Liver (tissue), 9 donors: Measurements from ENCODE around the gene CBX5. TPM values are rescaled to one million over a fixed set of nuclear protein-coding genes. Genes with fewer than 3 reads are reported as not detected.

Source experiments
- DNase-seq: peaks from one replicate; pipeline ENCODE4 v3.0.0-alpha.2; 2017; ENCODE audit warnings: low spot score
- H3K27ac ChIP-seq, 2 donors: one replicate each; pipeline ENCODE4 v1.7.0; 2013; ENCODE audit warnings: inconsistent platforms in 2 of 2, low read length in 2 of 2, control low read depth in 1 of 2, low read depth in 1 of 2, mild to moderate bottlenecking in 1 of 2
- H3K27me3 ChIP-seq, 4 donors: one replicate each; pipeline versions ENCODE4 v1.6.1 to v1.7.0; 2013; ENCODE audit warnings: low read length in 3 of 4, inconsistent platforms in 1 of 4, mild to moderate bottlenecking in 1 of 4, moderate library complexity in 1 of 4; ENCODE audit not compliant: control insufficient read depth in 4 of 4, insufficient read depth in 4 of 4
- H3K36me3 ChIP-seq, 4 donors: one replicate each; pipeline versions ENCODE4 v1.6.1 to v1.7.0; 2013; ENCODE audit warnings: low read length in 3 of 4, mild to moderate bottlenecking in 3 of 4, low read depth in 1 of 4, moderate library complexity in 1 of 4; ENCODE audit not compliant: control insufficient read depth in 4 of 4, insufficient read depth in 3 of 4
- H3K4me1 ChIP-seq, 4 donors: one replicate each; pipeline versions ENCODE4 v1.6.1 to v1.7.0; 2013; ENCODE audit warnings: low read length in 3 of 4, mild to moderate bottlenecking in 3 of 4, moderate library complexity in 1 of 4; ENCODE audit not compliant: control insufficient read depth in 4 of 4, insufficient read depth in 4 of 4
- H3K4me3 ChIP-seq, 3 donors: one replicate each; pipeline versions ENCODE4 v1.6.1 to v1.7.0; 2013; ENCODE audit warnings: low read length in 3 of 3, control low read depth in 1 of 3, low read depth in 1 of 3, mild to moderate bottlenecking in 1 of 3
- H3K9ac ChIP-seq, 2 donors: one replicate each; pipeline ENCODE4 v1.7.0; 2013; ENCODE audit warnings: low read length in 2 of 2, mild to moderate bottlenecking in 2 of 2, moderate library complexity in 2 of 2, control low read depth in 1 of 2, low read depth in 1 of 2
- H3K9me3 ChIP-seq, 4 donors: one replicate each; pipeline versions ENCODE4 v1.6.1 to v1.7.0; 2013; ENCODE audit warnings: low read length in 3 of 4; ENCODE audit not compliant: control insufficient read depth in 4 of 4
- EGR1 ChIP-seq, 2 donors: IDR thresholded peaks; 2 replicates each; pipeline ENCODE4 v1.6.1; 2016 to 2018; ENCODE audit warnings: antibody characterized with exemption in 2 of 2, low read depth in 2 of 2
- FOXA1 ChIP-seq: IDR thresholded peaks from 2 replicates; pipeline ENCODE4 v1.6.1; 2016; ENCODE audit warnings: antibody characterized with exemption
- HNF4A ChIP-seq, 2 donors: conservative IDR thresholded peaks; 2 replicates each; pipeline ENCODE4 v1.6.1; 2016; ENCODE audit warnings: antibody characterized with exemption in 2 of 2, mild to moderate bottlenecking in 2 of 2
- MAX ChIP-seq: IDR thresholded peaks from 2 replicates; pipeline ENCODE4 v1.6.1; 2016; ENCODE audit warnings: antibody characterized with exemption
- NR2F2 ChIP-seq: IDR thresholded peaks from 2 replicates; pipeline ENCODE4 v1.6.1; 2016; ENCODE audit warnings: antibody characterized with exemption
- RAD21 ChIP-seq, 2 donors: IDR thresholded peaks; 2 replicates each; pipeline ENCODE4 v1.6.1; 2016; ENCODE audit warnings: antibody characterized with exemption in 2 of 2, mild to moderate bottlenecking in 2 of 2
- RXRA ChIP-seq, 2 donors: IDR thresholded peaks; 2 replicates each; pipeline ENCODE4 v1.6.1; 2017 to 2018; ENCODE audit warnings: antibody characterized with exemption in 2 of 2, mild to moderate bottlenecking in 1 of 2
- SP1 ChIP-seq: IDR thresholded peaks from 2 replicates; pipeline ENCODE4 v1.6.1; 2018; ENCODE audit warnings: antibody characterized with exemption, mild to moderate bottlenecking
- TAF1 ChIP-seq: conservative IDR thresholded peaks from 2 replicates; pipeline ENCODE4 v1.6.1; 2016; ENCODE audit warnings: antibody characterized with exemption, mild to moderate bottlenecking
- ZBTB33 ChIP-seq: IDR thresholded peaks from 2 replicates; pipeline ENCODE4 v1.6.1; 2016; ENCODE audit warnings: antibody characterized with exemption
- WGBS: extraction: QIAGEN DNeasy Blood & Tissue Kit; methylation state at CpG from one replicate; pipeline ENCODE4 v1.1.7; 2013; 5-methylcytosine and 5-hydroxymethylcytosine counted together
- polyA plus RNA-seq, 2 donors: library from polyadenylated mRNA; stranded (reverse) in 1 of 2; unstranded in 1 of 2; fragments of 200-250 nt in 1 of 2; fragments of >200 nt in 1 of 2; fragmentation: Nextera tagmentation in 1 of 2; extraction: Ambion mirVana in 1 of 2; gene quantifications; one replicate each; pipeline versions ENCODE4 v1.2.1 to v1.2.3, GENCODE V29; 2013 to 2015
- total RNA-seq, 2 donors: library from RNA; depleted of rRNA; stranded (reverse); fragments of >200 nt; gene quantifications; one replicate each; pipeline ENCODE4 v1.2.3, GENCODE V29; 2014
- TF ChIP-seq, protein P1 (sequence below): IDR thresholded peaks from 2 replicates; pipeline ENCODE4 v1.6.1; 2016; ENCODE audit warnings: antibody characterized with exemption
- TF ChIP-seq, protein P2 (sequence below): fragments of 150-350 bp; IDR thresholded peaks from 2 replicates; pipeline ENCODE4 v1.5.1; 2017; ENCODE audit warnings: improper control_type of control experiment, low read depth, low read length; ENCODE audit not compliant: missing input control
- donor health status: healthy.
- donor health status: healthy.
- donor health status: healthy.
- donor health status: healthy.
- donor health status: healthy.

Gene CBX5
- total and polyA plus RNA-seq, 4 donors = 4.4 to 62.3 (median 12.6) TPM

- DNase-seq = no peak
- no peak overlapping the region for H3K27ac ChIP-seq
- H3K4me1 ChIP-seq = no peaks in the 10 kb centered on the region
- no peaks in the 10 kb centered on the region for H3K27me3 ChIP-seq
- 89% methylated on average over 9 of the region's 9 CpGs for WGBS
- no peak overlapping the region for H3K4me3 ChIP-seq
- no peak for TF ChIP-seq NR2F2
- TF ChIP-seq RAD21 (IDR thresholded peaks at IDR 0.05) = no peak
- TF ChIP-seq, protein P1, sequence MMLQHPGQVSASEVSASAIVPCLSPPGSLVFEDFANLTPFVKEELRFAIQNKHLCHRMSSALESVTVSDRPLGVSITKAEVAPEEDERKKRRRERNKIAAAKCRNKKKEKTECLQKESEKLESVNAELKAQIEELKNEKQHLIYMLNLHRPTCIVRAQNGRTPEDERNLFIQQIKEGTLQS = no peak
- no peak for TF ChIP-seq EGR1 (IDR thresholded peaks at IDR 0.05; ENCODE audit: low read depth in 2 of 2)
- no peak for TF ChIP-seq FOXA1
- no peak for TF ChIP-seq ZBTB33
- H3K36me3 ChIP-seq = no peaks in the 10 kb centered on the region
- H3K9ac ChIP-seq = no peak overlapping the region
- no peaks in the 10 kb centered on the region for H3K9me3 ChIP-seq
Measured at GRCh38 chr12:54294953-54295566, 15.1 kb upstream of the CBX5 start.

DNA sequence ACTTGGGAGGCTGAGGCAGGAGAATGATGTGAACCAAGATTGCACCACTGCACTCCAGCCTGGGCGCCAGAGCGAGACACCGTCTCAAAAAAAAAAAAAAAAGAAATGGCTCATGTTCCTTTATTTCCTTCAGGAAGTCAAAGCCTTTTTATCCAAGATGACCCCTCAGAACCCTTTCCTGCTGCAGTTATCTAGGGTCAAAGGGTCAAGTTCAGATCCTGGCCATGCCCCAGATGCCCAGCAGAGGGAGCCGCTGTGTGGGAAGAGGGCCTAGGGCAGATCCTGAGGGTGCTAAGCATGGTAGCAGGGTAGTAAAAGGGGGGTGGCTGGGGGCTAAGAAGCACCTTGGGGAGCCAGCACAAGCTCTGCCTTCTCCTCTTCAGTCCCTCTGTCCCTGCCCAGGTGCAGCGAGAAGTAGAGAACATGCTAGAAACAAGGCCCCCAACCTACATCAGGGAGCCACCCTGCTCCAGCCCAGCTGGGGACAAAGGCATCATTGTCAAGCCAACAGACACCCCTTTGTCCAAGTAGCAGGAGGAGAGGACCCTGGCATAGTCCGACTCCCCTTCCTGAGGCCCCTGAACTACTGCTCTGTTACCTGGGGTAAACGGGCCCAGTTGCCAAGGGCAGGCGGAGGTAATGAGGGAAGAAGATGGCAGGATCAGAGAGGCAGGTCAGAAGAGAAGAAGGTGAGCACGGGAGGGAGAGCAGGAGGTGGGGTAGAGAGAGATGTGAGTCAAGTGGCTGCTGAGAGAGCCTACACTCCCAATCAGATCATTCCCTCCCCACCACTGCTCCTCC lies 14.4 kb upstream of the CBX5 start:
- peaks cover 0 to 3% (median 0%) of the 10 kb centered on the region in 4 donors for H3K4me1 ChIP-seq

More for the DNA sequence above, 14.4 kb upstream of the CBX5 start:
- DNase-seq = peak; percentile 91
- Histone ChIP-seq H3K4me3 (no peak overlapping the region), H3K27me3 (no peaks in the 10 kb centered on the region), H3K27ac (no peak overlapping the region), H3K9me3 (no peaks in the 10 kb centered on the region), H3K9ac (no peak overlapping the region), H3K36me3 (no peaks in the 10 kb centered on the region)
- 52% methylated on average over 9 of the region's 9 CpGs for WGBS
- TF ChIP-seq NR2F2 = peak; percentile 100
- peak; percentile 47 to 84 for TF ChIP-seq RXRA (IDR thresholded peaks at IDR 0.05)
- TF ChIP-seq SP1 = peak; percentile 15
- TF ChIP-seq MAX = no peak
- TF ChIP-seq, protein P2, sequence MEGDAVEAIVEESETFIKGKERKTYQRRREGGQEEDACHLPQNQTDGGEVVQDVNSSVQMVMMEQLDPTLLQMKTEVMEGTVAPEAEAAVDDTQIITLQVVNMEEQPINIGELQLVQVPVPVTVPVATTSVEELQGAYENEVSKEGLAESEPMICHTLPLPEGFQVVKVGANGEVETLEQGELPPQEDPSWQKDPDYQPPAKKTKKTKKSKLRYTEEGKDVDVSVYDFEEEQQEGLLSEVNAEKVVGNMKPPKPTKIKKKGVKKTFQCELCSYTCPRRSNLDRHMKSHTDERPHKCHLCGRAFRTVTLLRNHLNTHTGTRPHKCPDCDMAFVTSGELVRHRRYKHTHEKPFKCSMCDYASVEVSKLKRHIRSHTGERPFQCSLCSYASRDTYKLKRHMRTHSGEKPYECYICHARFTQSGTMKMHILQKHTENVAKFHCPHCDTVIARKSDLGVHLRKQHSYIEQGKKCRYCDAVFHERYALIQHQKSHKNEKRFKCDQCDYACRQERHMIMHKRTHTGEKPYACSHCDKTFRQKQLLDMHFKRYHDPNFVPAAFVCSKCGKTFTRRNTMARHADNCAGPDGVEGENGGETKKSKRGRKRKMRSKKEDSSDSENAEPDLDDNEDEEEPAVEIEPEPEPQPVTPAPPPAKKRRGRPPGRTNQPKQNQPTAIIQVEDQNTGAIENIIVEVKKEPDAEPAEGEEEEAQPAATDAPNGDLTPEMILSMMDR = peak; percentile 89
- no peak for TF ChIP-seq ZBTB33
- TF ChIP-seq HNF4A (conservative IDR thresholded peaks at IDR 0.05) = peak in 1 of 2 donors; percentile 56
- no peak for TF ChIP-seq TAF1
- TF ChIP-seq RAD21 (IDR thresholded peaks at IDR 0.05) = peak; percentile 86 to 93
